ENCODE results near the gene PRELID2.
"Not testable (repeated sequence)": the region's sequence is repeated elsewhere in the genome, so short reads cannot be mapped to it uniquely, and the experiment has no call there.

PRELID2 gene

GRCh38 chr5:145800181-145800580 lies 35.0 kb downstream of the PRELID2 start:
- no peaks in the 10 kb centered on the region for H3K36me3 Mint-ChIP-seq (ENCODE audit: insufficient read depth)
- no peaks in the 10 kb centered on the region for H3K4me1 Mint-ChIP-seq (ENCODE audit: low read depth in 2 of 2)
- H3K9me3 Mint-ChIP-seq, result no peaks in the 10 kb centered on the region
- H3K27me3 Mint-ChIP-seq, result no peaks in the 10 kb centered on the region
- ATAC-seq (replicated peaks) (no peak), DNase-seq (no peak)
- H3K27ac Mint-ChIP-seq, result no peak overlapping the region
- H3K4me3 Mint-ChIP-seq, result no peak overlapping the region

DNA sequence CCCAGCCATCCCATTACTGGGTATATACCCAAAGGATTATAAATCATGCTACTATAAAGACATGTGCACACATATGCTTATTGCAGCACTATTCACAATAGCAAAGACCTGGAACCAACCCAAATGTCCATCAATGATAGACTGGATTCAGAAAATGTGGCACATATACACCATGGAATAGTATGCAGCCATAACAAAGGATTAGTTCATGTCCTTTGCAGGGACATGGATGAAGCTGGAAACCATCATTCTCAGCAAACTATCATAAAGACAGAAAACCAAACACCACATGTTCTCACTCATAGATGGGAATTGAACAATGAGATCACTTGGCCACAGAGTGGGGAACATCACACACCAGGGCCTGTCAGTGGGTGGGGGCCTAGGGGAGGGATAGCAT lies 36.6 kb downstream of the PRELID2 start:
- H3K9me3 Mint-ChIP-seq; ATAC-seq (replicated peaks); DNase-seq; H3K36me3 Mint-ChIP-seq (ENCODE audit: insufficient read depth); H3K4me3 Mint-ChIP-seq; H3K4me1 Mint-ChIP-seq (ENCODE audit: low read depth in 2 of 2); H3K27ac Mint-ChIP-seq; H3K27me3 Mint-ChIP-seq: not testable (repeated sequence)

DNA sequence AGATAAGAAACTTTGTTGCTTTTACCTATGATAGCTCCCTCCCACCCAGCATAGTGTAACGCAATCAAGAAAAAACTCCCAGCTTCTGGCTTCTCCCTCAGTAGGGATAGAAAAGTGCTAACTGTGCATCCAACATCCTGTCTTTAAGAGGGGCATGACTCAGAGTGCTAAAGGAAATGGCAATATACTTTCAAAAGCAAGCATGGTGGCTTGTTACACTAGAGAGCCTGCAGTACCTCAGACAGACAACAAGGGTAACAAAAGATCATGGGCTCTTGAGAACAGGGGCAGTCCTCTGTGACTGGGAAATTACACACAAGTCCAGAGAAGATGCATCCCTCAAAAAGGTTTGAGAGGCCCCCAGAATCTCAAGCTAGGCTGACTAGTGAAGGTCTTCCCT lies 37.8 kb downstream of the PRELID2 start:
- ATAC-seq (replicated peaks), result no peak
- no peak overlapping the region for H3K27ac Mint-ChIP-seq

DNA sequence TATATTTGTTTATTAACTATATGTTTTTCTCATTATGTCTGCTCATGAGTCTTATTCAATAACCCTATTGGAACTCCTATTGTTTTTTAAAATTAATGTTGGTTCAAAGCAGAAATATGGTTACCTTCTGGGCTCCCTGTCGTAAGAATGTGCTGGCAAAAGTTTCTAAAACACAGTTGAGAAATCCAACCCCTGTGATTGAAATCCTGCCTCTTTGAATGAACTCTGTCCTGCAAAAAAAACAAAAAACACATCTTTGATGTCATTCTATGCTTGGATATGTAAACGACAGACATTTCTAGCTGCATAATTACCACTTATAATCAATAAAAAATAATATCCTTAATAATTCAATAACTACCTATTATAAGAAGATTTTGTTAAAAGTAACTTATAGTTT lies 38.8 kb downstream of the PRELID2 start:
- Mint-ChIP-seq H3K27me3 (no peaks in the 10 kb centered on the region), H3K9me3 (no peaks in the 10 kb centered on the region), H3K36me3 (ENCODE audit: insufficient read depth) (no peaks in the 10 kb centered on the region), H3K4me3 (no peak overlapping the region), H3K4me1 (ENCODE audit: low read depth in 2 of 2) (no peaks in the 10 kb centered on the region), H3K27ac (no peak overlapping the region)
- DNase-seq (no peak), ATAC-seq (replicated peaks) (no peak)

More for the DNA sequence above, 37.8 kb downstream of the PRELID2 start:
- no peak for DNase-seq
- H3K4me3 Mint-ChIP-seq, result no peak overlapping the region
- no peaks in the 10 kb centered on the region for H3K36me3 Mint-ChIP-seq (ENCODE audit: insufficient read depth)
- H3K9me3 Mint-ChIP-seq, result no peaks in the 10 kb centered on the region
- no peaks in the 10 kb centered on the region for H3K4me1 Mint-ChIP-seq (ENCODE audit: low read depth in 2 of 2)
- H3K27me3 Mint-ChIP-seq, result no peaks in the 10 kb centered on the region

DNA sequence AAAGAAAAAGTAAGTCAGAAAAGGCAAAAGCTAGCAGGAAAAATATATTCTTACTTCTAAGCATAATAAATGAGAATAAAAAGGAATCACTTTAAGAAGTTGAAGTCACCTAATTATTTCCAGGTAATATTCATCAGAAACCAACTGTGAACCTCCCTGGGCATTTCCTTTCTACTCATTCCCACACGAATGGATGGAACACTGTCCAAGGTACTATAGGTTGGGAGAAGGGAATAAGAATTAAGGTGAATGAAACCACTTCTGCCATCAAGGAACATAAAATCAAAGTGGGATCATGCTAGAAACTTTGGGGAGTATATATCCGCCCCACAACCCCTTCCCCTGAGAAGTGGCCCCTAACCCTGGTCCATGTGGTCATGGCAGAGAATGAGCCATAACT lies 41.6 kb downstream of the PRELID2 start:
- Mint-ChIP-seq H3K4me1 (ENCODE audit: low read depth in 2 of 2) (no peaks in the 10 kb centered on the region), H3K4me3 (no peak overlapping the region), H3K27me3 (no peaks in the 10 kb centered on the region), H3K36me3 (ENCODE audit: insufficient read depth) (no peaks in the 10 kb centered on the region), H3K9me3 (no peaks in the 10 kb centered on the region), H3K27ac (no peak overlapping the region)
- no peak for ATAC-seq (replicated peaks)
- DNase-seq, result no peak

DNA sequence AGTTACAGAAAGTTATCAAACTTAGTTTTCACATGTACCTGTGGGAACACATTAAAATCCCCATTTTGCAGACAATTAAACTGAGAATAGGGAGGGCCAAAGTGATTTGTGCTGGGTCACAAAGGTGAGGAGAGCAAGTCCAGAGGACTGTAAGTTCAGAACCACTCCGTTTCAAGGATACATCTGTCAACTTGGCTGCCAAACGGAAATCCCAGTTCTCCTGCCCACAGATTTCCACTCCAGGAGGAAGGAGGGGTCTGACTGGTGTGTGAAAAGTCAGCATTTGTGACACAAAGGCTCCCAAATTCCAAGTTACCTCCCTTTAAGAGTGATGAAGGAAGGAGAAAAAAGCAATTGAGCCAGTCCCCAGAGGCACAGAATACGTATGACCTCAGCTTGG lies 42.3 kb downstream of the PRELID2 start:
- Mint-ChIP-seq H3K27ac (no peak overlapping the region), H3K4me3 (no peak overlapping the region), H3K36me3 (ENCODE audit: insufficient read depth) (peaks cover 2% of the 10 kb centered on the region), H3K27me3 (no peaks in the 10 kb centered on the region), H3K9me3 (no peaks in the 10 kb centered on the region), H3K4me1 (ENCODE audit: low read depth in 2 of 2) (no peaks in the 10 kb centered on the region)
- ATAC-seq (replicated peaks) (no peak), DNase-seq (no peak)

GRCh38 chr5:145791866-145792265 lies 43.3 kb downstream of the PRELID2 start:
- no peaks in the 10 kb centered on the region for H3K27me3 Mint-ChIP-seq
- no peaks in the 10 kb centered on the region for H3K4me1 Mint-ChIP-seq (ENCODE audit: low read depth in 2 of 2)
- H3K9me3 Mint-ChIP-seq, result no peaks in the 10 kb centered on the region
- peaks cover 2% of the 10 kb centered on the region for H3K36me3 Mint-ChIP-seq (ENCODE audit: insufficient read depth)
- no peak overlapping the region for H3K4me3 Mint-ChIP-seq
- ATAC-seq (replicated peaks) (no peak), DNase-seq (no peak)
- H3K27ac Mint-ChIP-seq, result no peak overlapping the region

- DNase-seq, result no peak
- no peak overlapping the region for H3K4me3 Mint-ChIP-seq
These were observed 47.1 kb downstream of the PRELID2 start for GRCh38 chr5:145787996-145788395.

GRCh38 chr5:145787507-145787906 lies 47.6 kb downstream of the PRELID2 start:
- H3K36me3 Mint-ChIP-seq (ENCODE audit: insufficient read depth), result peaks cover 2% of the 10 kb centered on the region
- no peak overlapping the region for H3K4me3 Mint-ChIP-seq
- DNase-seq, result no peak
- H3K9me3 Mint-ChIP-seq, result no peaks in the 10 kb centered on the region
- no peaks in the 10 kb centered on the region for H3K27me3 Mint-ChIP-seq
- no peak overlapping the region for H3K27ac Mint-ChIP-seq
- H3K4me1 Mint-ChIP-seq (ENCODE audit: low read depth in 2 of 2), result no peaks in the 10 kb centered on the region
- ATAC-seq (replicated peaks), result no peak

More at GRCh38 chr5:145787996-145788395, 47.1 kb downstream of the PRELID2 start:
- H3K4me1 Mint-ChIP-seq (ENCODE audit: low read depth in 2 of 2), result no peaks in the 10 kb centered on the region
- ATAC-seq (replicated peaks), result no peak
- H3K9me3 Mint-ChIP-seq, result no peaks in the 10 kb centered on the region
- no peaks in the 10 kb centered on the region for H3K27me3 Mint-ChIP-seq
- H3K27ac Mint-ChIP-seq, result no peak overlapping the region
- H3K36me3 Mint-ChIP-seq (ENCODE audit: insufficient read depth), result peaks cover 2% of the 10 kb centered on the region

GRCh38 chr5:145787001-145787400 lies 48.1 kb downstream of the PRELID2 start:
- Mint-ChIP-seq H3K4me1 (ENCODE audit: low read depth in 2 of 2) (no peaks in the 10 kb centered on the region), H3K27ac (no peak overlapping the region), H3K27me3 (no peaks in the 10 kb centered on the region), H3K4me3 (no peak overlapping the region), H3K9me3 (no peaks in the 10 kb centered on the region), H3K36me3 (ENCODE audit: insufficient read depth) (peaks cover 2% of the 10 kb centered on the region)
- no peak for ATAC-seq (replicated peaks)
- DNase-seq, result no peak

GRCh38 chr5:145780982-145781381 lies 54.2 kb downstream of the PRELID2 start:
- Mint-ChIP-seq H3K4me1 (ENCODE audit: low read depth in 2 of 2) (no peaks in the 10 kb centered on the region), H3K27me3 (no peaks in the 10 kb centered on the region), H3K4me3 (no peak overlapping the region), H3K9me3 (no peaks in the 10 kb centered on the region), H3K27ac (no peak overlapping the region), H3K36me3 (ENCODE audit: insufficient read depth) (no peaks in the 10 kb centered on the region)
- ATAC-seq (replicated peaks) (no peak), DNase-seq (no peak)

DNA sequence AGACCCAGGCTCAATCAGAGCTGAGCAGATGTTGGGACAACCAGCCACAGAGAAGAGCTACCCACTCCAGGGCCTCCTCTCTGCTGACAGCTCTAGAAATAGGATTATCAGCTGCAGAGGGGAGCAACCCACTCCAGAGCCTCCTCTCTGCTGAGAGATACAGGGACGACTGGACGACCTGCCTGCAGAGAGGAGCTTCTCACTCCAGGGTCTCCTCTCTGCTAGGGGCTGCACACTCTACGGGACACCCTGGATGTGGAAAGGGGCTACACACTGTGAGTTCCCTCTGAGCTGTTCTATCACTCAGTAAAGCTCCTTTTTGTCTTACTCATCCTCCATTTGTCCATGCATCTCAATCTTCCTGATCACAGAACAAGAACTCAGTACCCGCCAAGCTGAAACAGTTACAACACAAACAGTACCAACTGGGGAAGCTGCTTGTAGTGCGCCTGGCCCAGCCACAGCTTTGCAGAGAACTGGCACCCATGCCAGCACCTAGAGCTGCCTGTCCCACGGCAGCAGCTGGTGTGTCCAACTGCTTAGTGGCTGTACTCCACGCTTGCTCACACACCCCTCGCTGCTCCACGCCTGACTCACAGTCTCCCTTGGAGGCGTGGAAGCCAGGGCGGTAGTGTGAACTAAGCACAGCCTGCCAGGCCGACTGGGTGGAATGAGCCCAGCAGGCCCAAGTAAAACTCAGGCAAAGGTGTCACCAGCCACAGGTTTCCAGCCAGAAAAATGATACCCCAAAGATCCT lies 56.8 kb downstream of the PRELID2 start:
- ATAC-seq (replicated peaks) (no peak), DNase-seq (no peak)
- no peak overlapping the region for H3K4me3 Mint-ChIP-seq
- no peaks in the 10 kb centered on the region for H3K27me3 Mint-ChIP-seq
- no peak overlapping the region for H3K27ac Mint-ChIP-seq
- no peaks in the 10 kb centered on the region for H3K36me3 Mint-ChIP-seq (ENCODE audit: insufficient read depth)
- no peaks in the 10 kb centered on the region for H3K9me3 Mint-ChIP-seq
- H3K4me1 Mint-ChIP-seq (ENCODE audit: low read depth in 2 of 2), result no peaks in the 10 kb centered on the region

DNA sequence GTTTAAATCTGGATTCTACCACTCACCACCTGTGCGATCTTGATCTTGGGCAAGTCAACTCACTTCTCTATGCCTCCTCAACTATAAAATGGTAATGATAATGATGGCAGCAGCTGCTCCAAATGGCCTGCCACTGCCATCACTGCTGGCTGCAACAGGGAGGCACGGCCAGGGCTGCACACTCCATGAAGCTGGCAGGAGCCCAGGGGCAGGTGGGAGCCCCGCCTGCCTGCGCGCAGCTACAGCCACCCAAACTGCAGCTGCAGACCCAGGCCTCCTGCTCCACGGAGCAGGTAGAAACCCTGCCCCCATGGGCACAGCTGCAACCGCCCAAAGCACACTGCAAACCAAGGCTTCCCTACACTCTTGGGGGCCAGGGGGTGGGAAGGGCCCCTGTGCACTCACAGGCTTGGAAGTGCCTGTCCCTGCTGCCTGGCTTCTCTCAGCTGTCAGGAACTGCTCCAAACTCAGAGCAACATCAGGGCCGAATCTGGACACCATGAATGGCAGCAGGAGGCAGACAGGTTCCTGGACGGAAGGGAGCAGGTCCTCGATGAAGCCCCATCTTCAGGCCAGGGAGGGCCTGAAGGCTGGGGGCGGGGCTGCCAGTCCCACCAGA lies 57.6 kb downstream of the PRELID2 start:
- DNase-seq, result no peak
- H3K27ac Mint-ChIP-seq, result no peak overlapping the region
- H3K4me1 Mint-ChIP-seq (ENCODE audit: low read depth in 2 of 2), result no peaks in the 10 kb centered on the region
- H3K36me3 Mint-ChIP-seq (ENCODE audit: insufficient read depth), result no peaks in the 10 kb centered on the region
- ATAC-seq (replicated peaks), result no peak
- H3K4me3 Mint-ChIP-seq, result no peak overlapping the region
- H3K9me3 Mint-ChIP-seq, result no peaks in the 10 kb centered on the region
- H3K27me3 Mint-ChIP-seq, result no peaks in the 10 kb centered on the region

DNA sequence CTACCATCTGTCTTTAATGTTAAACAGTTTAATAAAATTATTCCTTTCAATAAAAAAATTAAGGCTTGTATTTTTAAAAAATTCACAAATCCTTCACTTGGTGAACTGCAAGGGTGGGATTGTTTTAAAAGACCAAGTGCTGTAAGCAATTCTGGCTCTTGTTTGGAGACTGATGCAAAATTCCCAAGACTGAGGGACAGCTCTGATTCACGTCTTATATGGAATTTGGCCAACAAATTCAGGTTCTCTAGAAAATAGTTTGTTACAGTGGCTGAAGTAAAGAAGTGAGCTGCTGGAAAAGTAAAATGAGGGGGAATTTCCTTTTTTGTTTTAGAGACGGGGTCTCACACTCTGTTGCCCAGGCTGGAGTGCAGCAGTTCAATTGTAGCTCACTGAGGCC lies 58.3 kb downstream of the PRELID2 start:
- Mint-ChIP-seq H3K27ac (no peak overlapping the region), H3K4me1 (ENCODE audit: low read depth in 2 of 2) (no peaks in the 10 kb centered on the region), H3K9me3 (no peaks in the 10 kb centered on the region), H3K27me3 (no peaks in the 10 kb centered on the region), H3K4me3 (no peak overlapping the region), H3K36me3 (ENCODE audit: insufficient read depth) (no peaks in the 10 kb centered on the region)
- DNase-seq (no peak), ATAC-seq (replicated peaks) (no peak)

Data from effector memory CD8-positive, alpha-beta T cell (primary cell).